GM11168 (cell line): Measurements from ENCODE around the gene ELOB.

Experiments used
- in situ Hi-C: fragments of 300-500 bp; cut with MboI; formaldehyde crosslinking; loops from one replicate; pipeline ENCODE4 v1.12.0; 2022; ENCODE audit warnings: low sequenced_read_pairs; ENCODE audit not compliant: unreplicated experiment

Gene ELOB

GRCh38 chr16:2777231-2777902 is at the start of gene ELOB:
Gene ELOB, minus strand, starts transcription at chr16:2777280. Its CDS starts 41 bp downstream, at chr16:2777239.
- in situ Hi-C loops, result no loop called here

DNA sequence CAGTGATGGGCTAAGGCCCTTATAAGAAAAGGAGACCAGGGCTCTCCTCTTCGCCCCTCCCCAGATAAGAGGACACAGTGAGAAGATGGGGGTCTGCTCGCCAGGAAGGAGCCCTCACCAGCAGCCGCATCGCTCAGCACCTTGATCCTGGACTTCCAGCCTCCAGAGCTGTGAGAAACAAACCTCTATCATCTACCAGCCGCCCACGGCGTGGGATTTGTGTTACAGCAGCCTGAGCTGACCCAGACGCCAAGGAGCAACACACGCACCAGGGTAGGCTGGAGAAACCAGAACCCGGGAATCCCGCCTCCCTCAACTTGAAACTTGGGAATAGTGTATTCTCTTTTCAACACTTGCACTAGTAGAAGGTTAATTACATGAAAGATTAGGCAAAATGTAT is 48.8 kb upstream of the ELOB start:
- in situ Hi-C loops, result loop anchor here (5.0 kb wide), 1 partner anchor 36 kb away; no protein-coding TSS in a partner anchor

DNA sequence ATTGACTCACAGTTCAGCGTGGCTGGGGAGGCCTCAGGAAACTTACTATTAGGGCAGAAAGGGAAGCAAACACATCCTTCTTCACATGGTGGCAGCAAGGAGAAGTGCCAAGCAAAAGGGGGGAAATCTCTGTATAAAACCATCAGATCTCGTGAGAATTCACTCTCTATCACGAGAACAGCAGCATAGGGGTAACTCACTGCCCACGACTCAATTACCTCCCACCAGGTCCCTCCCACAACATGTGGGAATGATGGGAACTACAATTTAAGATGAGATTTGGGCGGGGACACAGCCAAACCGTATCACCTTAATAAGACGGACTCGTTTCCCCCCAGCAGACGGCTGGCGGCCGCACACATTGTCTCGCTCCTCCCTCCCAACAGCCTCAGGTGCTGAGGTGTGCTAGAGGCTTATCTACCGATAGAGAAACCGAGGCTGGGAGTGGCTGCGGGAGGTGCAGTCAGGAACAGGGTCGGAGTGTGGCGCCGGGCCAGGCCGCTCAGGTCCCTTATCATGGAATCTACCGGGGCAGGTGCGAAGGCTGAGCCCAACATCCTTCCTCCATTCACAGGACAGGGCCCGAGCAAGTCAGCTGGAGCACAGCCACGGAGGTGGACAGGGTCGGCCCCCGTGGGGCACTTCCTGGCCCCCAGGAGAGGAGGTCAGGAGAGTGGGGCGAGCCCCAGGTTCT is 48.1 kb upstream of the ELOB start:
- in situ Hi-C loops, result loop anchor here (5.0 kb wide), 1 partner anchor 37 kb away; no protein-coding TSS in a partner anchor

GRCh38 chr16:2824626-2825025 is 47.5 kb upstream of the ELOB start:
- in situ Hi-C loops, result loop anchor here (5.0 kb wide), 1 partner anchor 38 kb away; no protein-coding TSS in a partner anchor

GRCh38 chr16:2822496-2822895 is 45.4 kb upstream of the ELOB start:
- in situ Hi-C loops, result no loop called here

DNA sequence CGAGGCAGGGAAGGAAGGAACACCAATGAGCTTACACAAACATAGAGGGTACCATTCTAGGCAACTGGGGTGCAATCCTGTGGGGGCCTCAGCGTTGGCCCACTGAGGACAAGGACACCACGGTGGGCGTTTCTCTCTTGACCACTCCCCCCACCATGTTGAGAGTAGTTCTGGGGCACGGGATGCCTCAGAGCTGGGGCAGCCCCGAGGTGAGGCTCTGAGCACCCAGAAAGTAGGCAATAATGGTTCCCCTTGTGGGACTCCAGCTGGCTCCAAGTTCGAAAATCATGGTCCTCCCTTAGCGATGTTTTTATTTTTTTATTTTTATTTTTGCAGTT is 45.0 kb upstream of the ELOB start:
- in situ Hi-C loops, result no loop called here

- in situ Hi-C loops, result no loop called here
Measured at GRCh38 chr16:2821487-2822157, 44.5 kb upstream of the ELOB start.

DNA sequence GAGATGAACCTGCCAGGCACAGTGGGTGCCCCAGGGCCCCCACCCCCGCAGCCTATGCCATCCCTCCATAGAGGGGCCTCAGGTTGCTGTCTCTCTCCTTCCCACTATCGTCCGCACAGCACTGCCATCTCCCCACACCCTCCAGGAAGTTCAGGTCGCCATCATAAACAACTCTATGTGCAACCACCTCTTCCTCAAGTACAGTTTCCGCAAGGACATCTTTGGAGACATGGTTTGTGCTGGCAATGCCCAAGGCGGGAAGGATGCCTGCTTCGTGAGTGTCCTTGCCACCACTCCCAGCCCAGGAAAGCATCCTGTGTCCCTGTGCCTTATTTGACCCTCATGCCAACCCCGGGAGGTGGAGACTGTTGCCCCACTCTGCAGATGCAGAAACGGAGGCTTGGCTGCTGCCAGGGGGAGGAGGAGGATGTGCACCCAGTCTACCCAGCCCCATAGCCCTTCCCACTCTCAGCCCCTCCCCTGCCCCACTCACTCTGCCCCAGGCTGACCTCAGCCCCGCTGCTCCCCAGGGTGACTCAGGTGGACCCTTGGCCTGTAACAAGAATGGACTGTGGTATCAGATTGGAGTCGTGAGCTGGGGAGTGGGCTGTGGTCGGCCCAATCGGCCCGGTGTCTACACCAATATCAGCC is 43.9 kb upstream of the ELOB start:
- in situ Hi-C loops, result no loop called here

- in situ Hi-C loops, result no loop called here
Measured at GRCh38 chr16:2819939-2820835, 43.1 kb upstream of the ELOB start.

GRCh38 chr16:2819179-2819938 is 42.3 kb upstream of the ELOB start:
- in situ Hi-C loops, result no loop called here

DNA sequence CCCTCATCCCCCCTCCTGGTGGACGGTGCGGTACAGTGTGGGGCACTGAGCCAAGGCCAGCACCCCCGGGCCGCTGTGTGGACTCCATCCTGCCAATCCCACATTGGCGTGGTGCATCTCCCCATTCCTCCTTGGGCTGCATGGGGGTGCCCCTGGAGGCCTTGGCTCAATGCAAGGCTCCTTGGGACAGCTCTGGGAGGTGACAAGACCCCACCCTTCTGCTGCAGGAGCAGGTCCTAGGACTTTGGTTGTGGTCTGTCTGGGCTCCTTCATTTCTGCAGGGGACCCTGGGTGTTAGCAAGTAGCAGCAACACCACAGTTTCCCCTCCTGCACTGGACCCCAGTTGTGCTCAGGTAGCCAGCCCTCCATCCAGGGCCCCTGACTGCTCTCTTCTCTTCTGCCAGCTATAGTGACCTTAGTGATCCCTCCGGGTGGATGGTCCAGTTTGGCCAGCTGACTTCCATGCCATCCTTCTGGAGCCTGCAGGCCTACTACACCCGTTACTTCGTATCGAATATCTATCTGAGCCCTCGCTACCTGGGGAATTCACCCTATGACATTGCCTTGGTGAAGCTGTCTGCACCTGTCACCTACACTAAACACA is 41.3 kb upstream of the ELOB start:
- in situ Hi-C loops, result no loop called here

- in situ Hi-C loops, result no loop called here
Measured at GRCh38 chr16:2817340-2818271, 40.5 kb upstream of the ELOB start.

DNA sequence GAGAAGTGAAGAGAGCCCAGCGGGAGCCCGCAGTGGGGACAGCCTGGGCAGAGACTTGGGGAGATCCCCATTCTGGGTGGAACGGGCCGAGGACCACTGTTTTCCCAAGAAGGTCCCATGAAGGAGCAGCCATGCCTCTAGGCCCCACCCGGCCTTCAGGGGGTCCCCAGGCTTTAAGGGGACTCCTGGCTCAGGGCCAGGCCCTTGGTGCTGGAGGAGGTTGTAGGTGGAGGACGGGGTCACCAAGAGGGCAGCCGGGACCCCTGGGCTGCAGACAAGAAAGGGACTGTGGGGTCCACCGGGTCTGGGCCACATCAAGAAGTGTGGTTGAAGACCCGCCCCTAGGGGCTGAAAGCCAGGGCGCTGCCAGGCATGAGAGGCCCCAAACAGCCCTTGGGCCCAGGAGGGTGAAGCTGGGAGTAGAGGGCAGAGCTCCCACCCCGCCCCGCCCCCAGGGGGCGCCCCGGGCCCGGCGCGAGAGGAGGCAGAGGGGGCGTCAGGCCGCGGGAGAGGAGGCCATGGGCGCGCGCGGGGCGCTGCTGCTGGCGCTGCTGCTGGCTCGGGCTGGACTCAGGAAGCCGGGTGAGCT is 39.8 kb upstream of the ELOB start, which contains the start of gene PRSS21:
Gene PRSS21 (plus strand): TSS at position 487 of the 589 bp plus-strand sequence. CDS start 32 bp downstream, at position 519.
- in situ Hi-C loops, result no loop called here

GRCh38 chr16:2815299-2815771 is 38.3 kb upstream of the ELOB start:
- in situ Hi-C loops, result no loop called here

DNA sequence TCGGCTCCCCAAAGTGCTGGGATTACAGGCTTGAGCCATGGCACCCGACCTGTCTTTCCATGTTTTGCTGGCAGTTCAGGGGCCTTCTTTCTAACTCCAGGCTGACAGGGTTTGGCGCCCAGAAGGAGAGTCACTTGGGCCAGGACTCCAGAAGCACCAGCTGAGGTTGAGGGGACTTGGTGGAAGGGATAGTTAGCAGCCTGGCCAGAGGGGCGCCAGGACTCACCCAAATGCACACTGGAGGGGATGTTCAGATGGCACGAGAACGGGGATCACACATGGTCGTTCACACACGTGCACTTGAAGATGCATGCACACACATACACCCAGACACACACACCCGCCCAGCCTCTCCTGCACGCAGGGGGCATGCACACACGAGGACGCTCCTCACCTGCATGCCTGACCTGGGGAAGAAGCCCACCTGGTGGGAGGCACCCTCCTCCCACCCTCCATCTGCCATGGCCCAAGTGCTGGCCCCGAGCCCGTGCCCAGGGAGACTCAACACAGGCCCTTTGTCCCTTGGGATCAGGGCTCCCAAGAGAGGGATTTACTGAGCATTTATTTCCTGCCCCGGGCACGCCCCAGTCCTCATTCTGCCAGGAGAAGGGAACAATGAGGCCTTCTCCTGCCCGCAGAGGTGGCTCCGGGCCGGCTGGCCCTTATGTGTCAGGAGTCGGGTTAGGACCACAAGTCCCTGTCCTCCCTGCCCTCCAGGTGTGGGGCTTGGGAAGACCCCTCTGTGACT is 37.6 kb upstream of the ELOB start:
- in situ Hi-C loops, result no loop called here

- in situ Hi-C loops, result no loop called here
Measured at GRCh38 chr16:2813771-2814221, 36.7 kb upstream of the ELOB start.
